ENCODE results near the gene TTC23.

TTC23 gene

GRCh38 chr15:99099661-99100060 lies 149.7 kb downstream of the TTC23 start:
- TF ChIP-seq, protein P1, sequence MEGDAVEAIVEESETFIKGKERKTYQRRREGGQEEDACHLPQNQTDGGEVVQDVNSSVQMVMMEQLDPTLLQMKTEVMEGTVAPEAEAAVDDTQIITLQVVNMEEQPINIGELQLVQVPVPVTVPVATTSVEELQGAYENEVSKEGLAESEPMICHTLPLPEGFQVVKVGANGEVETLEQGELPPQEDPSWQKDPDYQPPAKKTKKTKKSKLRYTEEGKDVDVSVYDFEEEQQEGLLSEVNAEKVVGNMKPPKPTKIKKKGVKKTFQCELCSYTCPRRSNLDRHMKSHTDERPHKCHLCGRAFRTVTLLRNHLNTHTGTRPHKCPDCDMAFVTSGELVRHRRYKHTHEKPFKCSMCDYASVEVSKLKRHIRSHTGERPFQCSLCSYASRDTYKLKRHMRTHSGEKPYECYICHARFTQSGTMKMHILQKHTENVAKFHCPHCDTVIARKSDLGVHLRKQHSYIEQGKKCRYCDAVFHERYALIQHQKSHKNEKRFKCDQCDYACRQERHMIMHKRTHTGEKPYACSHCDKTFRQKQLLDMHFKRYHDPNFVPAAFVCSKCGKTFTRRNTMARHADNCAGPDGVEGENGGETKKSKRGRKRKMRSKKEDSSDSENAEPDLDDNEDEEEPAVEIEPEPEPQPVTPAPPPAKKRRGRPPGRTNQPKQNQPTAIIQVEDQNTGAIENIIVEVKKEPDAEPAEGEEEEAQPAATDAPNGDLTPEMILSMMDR (IDR thresholded peaks at IDR 0.05) = no peak

DNA sequence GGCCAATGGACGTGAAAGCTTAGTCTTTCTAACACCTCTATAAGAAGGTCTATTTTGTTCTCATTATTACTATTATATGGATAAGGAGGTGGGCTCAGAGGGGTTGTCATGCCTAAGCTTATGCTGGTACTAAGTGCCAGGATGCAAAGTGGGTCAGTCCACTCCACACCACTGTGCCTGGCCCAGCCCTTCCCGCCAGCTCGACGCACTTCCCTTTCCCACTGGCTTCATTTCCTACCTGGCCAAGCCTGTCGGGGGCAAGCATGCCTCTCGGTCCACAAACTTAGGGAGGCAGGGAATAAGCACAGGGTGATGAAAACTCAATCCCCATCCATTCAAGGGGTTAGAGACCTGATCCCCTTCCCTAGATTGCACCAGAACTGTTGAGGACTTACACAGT lies 150.4 kb downstream of the TTC23 start:
- TF ChIP-seq, protein P1 (IDR thresholded peaks at IDR 0.05) = no peak

DNA sequence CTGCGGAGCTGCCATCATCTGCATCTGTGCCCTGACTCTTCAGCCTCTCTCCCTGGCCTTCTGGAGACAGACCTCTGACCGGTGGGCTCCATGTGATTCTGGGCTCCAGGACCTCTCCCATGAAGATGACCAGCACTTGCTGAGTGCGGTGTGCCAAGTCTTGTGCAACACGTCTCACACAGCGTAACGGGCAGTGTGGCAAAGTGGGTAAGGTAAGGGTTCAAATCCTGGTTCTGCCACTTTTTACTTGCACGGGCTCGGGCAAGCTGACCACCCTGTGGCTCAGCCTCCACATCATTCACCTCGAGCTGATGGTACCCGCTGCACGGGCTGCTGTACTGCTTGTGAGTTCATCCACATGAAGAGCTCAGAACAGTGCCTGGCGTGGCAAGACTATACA lies 151.0 kb downstream of the TTC23 start:
- TF ChIP-seq, protein P1 (IDR thresholded peaks at IDR 0.05) = no peak

- TF ChIP-seq, protein P1 (IDR thresholded peaks at IDR 0.05) = no peak
Measured at GRCh38 chr15:99097441-99098410, 151.7 kb downstream of the TTC23 start.

- TF ChIP-seq, protein P1 (IDR thresholded peaks at IDR 0.05) = no peak
Measured at GRCh38 chr15:99096894-99097426, 152.4 kb downstream of the TTC23 start.

- TF ChIP-seq, protein P1 (IDR thresholded peaks at IDR 0.05) = no peak
Measured at GRCh38 chr15:99096173-99096893, 153.0 kb downstream of the TTC23 start.

DNA sequence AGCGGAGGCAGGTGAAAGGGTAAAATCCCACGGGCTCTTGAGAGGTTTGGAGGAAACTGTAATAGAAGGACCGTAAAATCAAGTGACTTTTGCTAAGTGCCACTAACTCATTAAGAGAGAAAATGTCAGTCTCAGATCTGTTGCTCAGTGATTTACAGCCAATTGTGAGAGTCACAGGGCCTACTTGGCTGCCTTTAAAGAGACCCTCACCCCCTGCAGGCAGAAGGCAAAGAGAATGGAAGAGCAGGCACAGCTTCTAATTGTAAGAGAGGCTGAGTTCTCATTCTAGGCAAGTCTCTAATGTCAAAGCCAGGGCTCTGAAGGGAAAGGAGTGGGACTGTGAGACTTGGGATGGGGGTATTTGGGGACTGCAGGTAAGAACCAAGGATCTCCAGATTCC lies 153.8 kb downstream of the TTC23 start:
- TF ChIP-seq, protein P1 (IDR thresholded peaks at IDR 0.05) = no peak
